Measurements from ENCODE around the gene PRKCI. TPM values are rescaled to one million over a fixed set of nuclear protein-coding genes. Genes with fewer than 3 reads are reported as not detected.

PRKCI gene
- total and polyA plus RNA-seq, 4 donors = 18.7 to 181 (median 35.2) TPM

DNA sequence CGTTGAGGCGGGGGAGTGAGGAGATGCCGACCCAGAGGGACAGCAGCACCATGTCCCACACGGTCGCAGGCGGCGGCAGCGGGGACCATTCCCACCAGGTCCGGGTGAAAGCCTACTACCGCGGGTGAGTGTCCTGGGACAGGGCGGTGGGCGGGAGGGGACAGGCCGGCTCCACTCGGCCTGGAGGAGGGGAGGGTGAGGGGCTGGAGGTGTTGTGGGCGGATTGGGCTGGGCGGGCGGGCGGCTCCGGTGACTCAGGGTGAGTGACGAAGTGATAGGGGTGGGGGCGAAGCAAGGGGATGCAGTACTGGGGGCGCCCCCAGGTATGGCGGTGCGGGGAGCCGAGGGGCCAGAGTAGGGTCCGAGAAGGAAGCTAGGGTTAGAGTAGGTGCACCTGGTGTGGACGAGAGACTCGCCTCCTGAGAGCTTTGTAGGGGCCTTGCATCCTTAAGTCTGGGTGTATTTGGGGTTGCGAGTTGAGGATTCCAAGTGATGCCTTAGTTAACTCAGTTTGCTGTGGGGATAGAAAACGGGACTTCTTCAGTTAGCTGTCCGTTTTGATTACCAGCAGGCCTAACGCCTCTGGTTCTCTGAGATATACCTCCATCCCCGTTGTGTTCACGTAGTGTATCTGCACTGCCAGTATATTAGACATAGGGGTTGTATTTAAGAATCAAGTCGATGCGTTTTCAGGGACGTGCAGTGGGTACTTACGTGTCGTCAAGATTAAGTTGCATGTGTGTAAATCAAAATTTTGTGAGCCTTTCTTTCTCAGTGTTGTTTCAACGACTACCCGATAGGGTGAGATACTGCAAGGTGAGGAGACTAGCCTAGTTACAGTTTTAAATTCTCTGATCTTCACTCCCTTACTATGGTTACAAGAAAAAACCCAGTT lies 670 bp downstream of the PRKCI start:
- TF ChIP-seq, protein P1, sequence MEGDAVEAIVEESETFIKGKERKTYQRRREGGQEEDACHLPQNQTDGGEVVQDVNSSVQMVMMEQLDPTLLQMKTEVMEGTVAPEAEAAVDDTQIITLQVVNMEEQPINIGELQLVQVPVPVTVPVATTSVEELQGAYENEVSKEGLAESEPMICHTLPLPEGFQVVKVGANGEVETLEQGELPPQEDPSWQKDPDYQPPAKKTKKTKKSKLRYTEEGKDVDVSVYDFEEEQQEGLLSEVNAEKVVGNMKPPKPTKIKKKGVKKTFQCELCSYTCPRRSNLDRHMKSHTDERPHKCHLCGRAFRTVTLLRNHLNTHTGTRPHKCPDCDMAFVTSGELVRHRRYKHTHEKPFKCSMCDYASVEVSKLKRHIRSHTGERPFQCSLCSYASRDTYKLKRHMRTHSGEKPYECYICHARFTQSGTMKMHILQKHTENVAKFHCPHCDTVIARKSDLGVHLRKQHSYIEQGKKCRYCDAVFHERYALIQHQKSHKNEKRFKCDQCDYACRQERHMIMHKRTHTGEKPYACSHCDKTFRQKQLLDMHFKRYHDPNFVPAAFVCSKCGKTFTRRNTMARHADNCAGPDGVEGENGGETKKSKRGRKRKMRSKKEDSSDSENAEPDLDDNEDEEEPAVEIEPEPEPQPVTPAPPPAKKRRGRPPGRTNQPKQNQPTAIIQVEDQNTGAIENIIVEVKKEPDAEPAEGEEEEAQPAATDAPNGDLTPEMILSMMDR (IDR thresholded peaks at IDR 0.05; ENCODE audit: control extremely low read depth, extremely low read depth) = no peak
- DNase-seq = peak in 2 of 3 donors; percentile 44 to 58
- peak overlapping the region; percentile 77 for H3K4me3 ChIP-seq
- H3K9ac ChIP-seq (ENCODE audit: insufficient read depth in 1 of 2, low read length in 2 of 2) = peak overlapping the region; percentile 76 to 96
- H3K36me3 ChIP-seq (ENCODE audit: control insufficient read depth in 4 of 4, insufficient read depth in 4 of 4, low read length in 4 of 4) = no peaks in the 10 kb centered on the region
- peak overlapping the region; percentile 60 to 85 for H3K27ac ChIP-seq (ENCODE audit: low read depth in 1 of 2, low read length in 1 of 2)
- 1 to 2% methylated on average over 35 to 42 of the region's 42 CpGs for WGBS, 2 donors
- peak; percentile 12 for ATAC-seq (ENCODE audit: insufficient read depth, low FRiP score)
- H3K27me3 ChIP-seq (ENCODE audit: control insufficient read depth in 3 of 3, insufficient read depth in 3 of 3, low read length in 2 of 3) = no peaks in the 10 kb centered on the region
- peaks cover 0 to 29% (median 5%) of the 10 kb centered on the region in 5 donors for H3K4me1 ChIP-seq (ENCODE audit: control insufficient read depth in 5 of 5, insufficient read depth in 5 of 5, low read length in 5 of 5)
- peaks cover 0 to 1% (median 0%) of the 10 kb centered on the region in 4 donors for H3K9me3 ChIP-seq (ENCODE audit: control insufficient read depth in 4 of 4, insufficient read depth in 3 of 4, low read length in 3 of 4)

DNA sequence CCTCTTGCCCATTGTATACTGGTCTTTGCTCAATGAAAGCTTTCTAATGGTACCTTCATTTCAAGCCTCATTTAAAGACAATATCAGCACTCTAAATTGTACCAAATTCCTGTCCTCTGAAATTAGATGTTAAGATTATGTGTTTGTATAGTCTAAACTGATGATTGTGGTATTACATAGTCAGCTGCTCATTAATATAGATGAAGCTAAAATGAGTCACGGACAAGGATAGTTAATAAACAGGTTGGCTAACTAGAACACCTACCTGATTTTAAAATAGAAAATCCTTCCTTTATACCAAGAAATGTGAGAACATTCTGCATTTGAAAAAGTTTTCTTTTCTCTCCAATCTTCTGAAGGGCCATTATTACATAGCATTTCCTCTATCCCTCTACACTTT lies 2.9 kb downstream of the PRKCI start:
- Histone ChIP-seq H3K27ac (ENCODE audit: low read depth in 1 of 2, low read length in 1 of 2) (no peak overlapping the region), H3K36me3 (ENCODE audit: control insufficient read depth in 4 of 4, insufficient read depth in 4 of 4, low read length in 4 of 4) (peaks cover 0 to 1% (median 0%) of the 10 kb centered on the region in 4 donors), H3K4me1 (ENCODE audit: control insufficient read depth in 5 of 5, insufficient read depth in 5 of 5, low read length in 5 of 5) (peaks cover 0 to 29% (median 9%) of the 10 kb centered on the region in 5 donors), H3K27me3 (ENCODE audit: control insufficient read depth in 3 of 3, insufficient read depth in 3 of 3, low read length in 2 of 3) (no peaks in the 10 kb centered on the region), H3K9me3 (ENCODE audit: control insufficient read depth in 4 of 4, insufficient read depth in 3 of 4, low read length in 3 of 4) (no peaks in the 10 kb centered on the region), H3K4me3 (no peak overlapping the region), H3K9ac (ENCODE audit: insufficient read depth in 1 of 2, low read length in 2 of 2) (no peak overlapping the region)
- TF ChIP-seq, protein P1 (IDR thresholded peaks at IDR 0.05; ENCODE audit: control extremely low read depth, extremely low read depth) = no peak
- no peak for DNase-seq
- no peak for ATAC-seq (ENCODE audit: insufficient read depth, low FRiP score)
- WGBS, 2 donors = 76 to 88% methylated on average over 1 of the region's 1 CpG

DNA sequence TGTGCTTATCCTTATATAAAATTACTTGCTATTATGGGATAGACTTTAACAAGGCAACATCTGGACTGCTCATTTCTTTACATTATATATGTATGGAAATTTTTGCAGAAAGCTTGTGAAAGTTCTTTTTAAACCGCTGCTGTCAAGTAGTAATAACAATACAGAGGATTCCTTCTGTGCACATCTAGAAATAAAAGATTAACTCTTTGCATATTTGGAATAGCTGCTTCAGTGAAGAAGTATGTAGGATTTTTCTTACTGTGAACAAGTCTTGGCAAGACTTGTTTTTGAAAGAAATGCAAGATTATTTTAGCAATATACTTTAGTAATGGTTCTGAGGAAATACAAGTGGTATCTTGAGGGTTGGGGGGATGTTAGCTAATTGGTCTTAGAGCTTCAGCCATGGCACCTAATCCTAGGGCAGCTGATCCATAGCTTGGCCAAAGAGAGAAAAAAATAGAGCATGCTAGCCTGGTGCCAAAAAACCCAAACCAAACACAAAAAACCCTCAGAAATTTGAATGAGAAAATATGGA lies 4.3 kb downstream of the PRKCI start:
- ATAC-seq (ENCODE audit: insufficient read depth, low FRiP score) (no peak), DNase-seq (no peak)
- 57 to 83% methylated on average over 1 of the region's 1 CpG for WGBS, 2 donors
- TF ChIP-seq, protein P1 (IDR thresholded peaks at IDR 0.05; ENCODE audit: control extremely low read depth, extremely low read depth) = no peak
- no peak overlapping the region for H3K9ac ChIP-seq (ENCODE audit: insufficient read depth in 1 of 2, low read length in 2 of 2)
- H3K27me3 ChIP-seq (ENCODE audit: control insufficient read depth in 3 of 3, insufficient read depth in 3 of 3, low read length in 2 of 3) = no peaks in the 10 kb centered on the region
- H3K9me3 ChIP-seq (ENCODE audit: control insufficient read depth in 4 of 4, insufficient read depth in 3 of 4, low read length in 3 of 4) = no peaks in the 10 kb centered on the region
- no peak overlapping the region for H3K4me3 ChIP-seq
- H3K36me3 ChIP-seq (ENCODE audit: control insufficient read depth in 4 of 4, insufficient read depth in 4 of 4, low read length in 4 of 4) = peaks cover 0 to 1% (median 0%) of the 10 kb centered on the region in 4 donors
- peaks cover 0 to 28% (median 9%) of the 10 kb centered on the region in 5 donors for H3K4me1 ChIP-seq (ENCODE audit: control insufficient read depth in 5 of 5, insufficient read depth in 5 of 5, low read length in 5 of 5)
- H3K27ac ChIP-seq (ENCODE audit: low read depth in 1 of 2, low read length in 1 of 2) = no peak overlapping the region

All from lung (tissue), 12 donors.